Measurements from ENCODE around the gene MOBP.

DNA sequence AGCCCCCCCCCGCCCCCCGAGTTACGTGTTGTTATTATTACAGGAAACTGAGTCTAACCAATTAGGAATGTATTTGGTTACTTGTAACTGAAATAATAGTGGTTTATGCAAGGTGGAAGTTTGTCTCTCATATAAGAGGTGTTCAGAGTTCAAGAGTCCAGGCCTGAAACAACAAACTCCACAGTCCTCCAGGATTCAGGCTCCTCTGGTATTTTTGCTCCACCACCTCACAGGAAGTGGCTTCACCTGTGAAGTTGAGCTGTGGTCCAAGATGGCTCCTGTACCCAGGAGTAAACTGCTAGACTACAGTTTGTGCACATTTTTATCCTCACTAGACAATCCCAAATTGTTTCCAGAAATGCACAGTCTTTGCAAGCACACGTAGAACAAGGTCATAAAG, 27.3 kb downstream of the MOBP start:
- TF ChIP-seq CTCF (IDR thresholded peaks at IDR 0.05; ENCODE audit: low read length), result no peak
- no peak for TF ChIP-seq EZH2 (IDR thresholded peaks at IDR 0.05; ENCODE audit: borderline replicate concordance, low read length)
